Ammon's horn (tissue), 1 donor: ENCODE measurements around the gene PDE5A.
A peak's percentile ranks its signal among the peaks of the same experiment; 100 is the strongest.
"Not testable (repeated sequence)": the region's sequence is repeated elsewhere in the genome, so short reads cannot be mapped to it uniquely, and the experiment has no call there.

Experiments
- DNase-seq: peaks from one replicate; pipeline ENCODE4 v3.0.0-alpha.2; 2016; ENCODE audit warnings: low spot score

Gene PDE5A

DNA sequence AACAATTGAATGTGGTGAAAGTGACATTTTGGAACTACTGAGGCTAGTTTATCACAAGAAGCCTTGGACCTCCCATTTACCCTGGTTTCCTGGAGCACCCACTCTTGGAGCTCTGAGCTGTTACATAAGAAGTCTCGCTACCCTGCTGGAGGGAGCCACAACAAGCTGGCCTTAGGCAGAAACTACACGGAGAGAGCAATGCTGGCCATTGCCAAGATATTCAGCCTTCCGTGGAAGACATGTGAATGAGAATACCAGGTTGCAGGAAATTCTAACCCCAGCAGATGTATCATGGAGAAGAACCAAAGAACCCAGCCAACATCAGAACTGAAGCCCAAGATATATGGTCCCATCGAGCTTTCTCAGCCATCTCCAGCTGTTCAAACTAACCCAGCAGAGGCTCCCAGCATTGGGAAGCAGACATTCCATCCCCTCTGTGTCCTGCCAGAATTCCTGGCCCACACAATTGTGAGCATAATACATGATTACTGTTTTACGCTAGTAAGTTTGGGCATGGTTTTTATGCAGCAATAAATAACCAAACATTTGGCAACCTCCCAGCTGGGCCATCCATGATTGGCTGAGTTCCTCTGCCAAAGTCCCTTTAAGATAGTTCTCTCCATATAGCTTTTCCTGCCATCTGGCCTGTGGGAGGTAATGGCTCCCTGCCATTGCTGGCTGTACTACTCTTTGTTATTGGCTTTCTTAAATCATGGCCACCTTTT lies 17.9 kb upstream of the PDE5A start:
- peak; percentile 23 for DNase-seq

GRCh38 chr4:119643306-119644042 lies 14.9 kb upstream of the PDE5A start:
- no peak for DNase-seq

DNA sequence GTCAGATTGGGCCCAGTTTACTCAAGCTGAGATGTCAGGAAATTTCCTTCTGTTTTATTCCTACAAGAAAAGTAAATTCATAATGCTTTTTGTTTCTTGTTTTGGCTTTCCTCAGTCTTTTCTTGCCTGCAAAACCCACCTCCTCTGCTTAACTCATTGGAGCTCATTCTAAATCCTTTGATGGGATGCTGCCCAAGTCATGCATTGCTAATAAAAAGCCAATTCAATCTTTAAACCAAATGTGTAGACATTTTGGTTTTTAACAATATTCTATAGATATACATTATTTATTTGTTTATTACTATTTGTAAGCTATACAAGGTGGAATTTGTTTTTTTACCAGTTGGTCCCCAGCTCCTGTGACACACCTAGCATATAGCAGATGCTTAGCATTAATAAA lies 13.2 kb upstream of the PDE5A start:
- no peak for DNase-seq

DNA sequence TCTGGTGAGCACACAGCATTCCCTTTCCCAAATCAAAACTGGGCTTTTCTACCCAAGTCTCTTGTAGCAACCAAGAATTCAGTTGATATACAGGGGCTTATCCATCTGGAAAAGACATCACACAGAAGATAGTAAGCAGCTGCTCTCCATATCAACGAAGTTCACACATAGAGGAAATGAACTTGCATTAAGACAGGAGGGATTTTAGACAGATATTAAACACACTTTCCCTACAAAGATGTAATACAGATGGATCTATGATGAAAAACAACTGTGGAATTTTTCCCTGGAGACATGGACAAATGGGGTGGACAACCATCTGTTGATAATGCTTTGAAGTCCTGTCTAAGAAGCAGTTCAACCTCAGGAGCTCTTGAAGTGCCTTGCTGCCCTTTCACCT lies 9.8 kb upstream of the PDE5A start:
- DNase-seq: no peak

GRCh38 chr4:119636851-119637250 lies 8.2 kb upstream of the PDE5A start:
- not testable (repeated sequence) for DNase-seq

DNA sequence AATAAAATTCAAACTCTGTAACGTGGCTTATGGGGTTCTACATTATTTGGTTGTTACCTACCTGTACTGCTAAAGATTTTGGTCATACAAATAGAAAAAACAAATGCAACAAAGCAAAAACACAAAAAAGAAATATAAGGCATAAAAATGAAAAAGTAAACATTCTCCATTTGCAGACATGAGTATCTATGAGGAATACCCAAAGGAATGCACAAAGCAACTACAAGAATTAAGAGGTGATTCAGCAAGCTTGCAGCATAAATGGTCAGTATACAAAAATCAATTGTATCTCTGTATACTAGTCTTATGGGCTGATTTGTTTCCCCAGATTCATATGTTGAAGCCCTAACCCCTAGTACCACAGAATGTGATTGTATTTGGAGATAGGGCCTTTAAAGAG lies 3.6 kb upstream of the PDE5A start:
- no peak for DNase-seq

GRCh38 chr4:119629142-119629471 lies 503 bp upstream of the PDE5A start:
- no peak for DNase-seq

DNA sequence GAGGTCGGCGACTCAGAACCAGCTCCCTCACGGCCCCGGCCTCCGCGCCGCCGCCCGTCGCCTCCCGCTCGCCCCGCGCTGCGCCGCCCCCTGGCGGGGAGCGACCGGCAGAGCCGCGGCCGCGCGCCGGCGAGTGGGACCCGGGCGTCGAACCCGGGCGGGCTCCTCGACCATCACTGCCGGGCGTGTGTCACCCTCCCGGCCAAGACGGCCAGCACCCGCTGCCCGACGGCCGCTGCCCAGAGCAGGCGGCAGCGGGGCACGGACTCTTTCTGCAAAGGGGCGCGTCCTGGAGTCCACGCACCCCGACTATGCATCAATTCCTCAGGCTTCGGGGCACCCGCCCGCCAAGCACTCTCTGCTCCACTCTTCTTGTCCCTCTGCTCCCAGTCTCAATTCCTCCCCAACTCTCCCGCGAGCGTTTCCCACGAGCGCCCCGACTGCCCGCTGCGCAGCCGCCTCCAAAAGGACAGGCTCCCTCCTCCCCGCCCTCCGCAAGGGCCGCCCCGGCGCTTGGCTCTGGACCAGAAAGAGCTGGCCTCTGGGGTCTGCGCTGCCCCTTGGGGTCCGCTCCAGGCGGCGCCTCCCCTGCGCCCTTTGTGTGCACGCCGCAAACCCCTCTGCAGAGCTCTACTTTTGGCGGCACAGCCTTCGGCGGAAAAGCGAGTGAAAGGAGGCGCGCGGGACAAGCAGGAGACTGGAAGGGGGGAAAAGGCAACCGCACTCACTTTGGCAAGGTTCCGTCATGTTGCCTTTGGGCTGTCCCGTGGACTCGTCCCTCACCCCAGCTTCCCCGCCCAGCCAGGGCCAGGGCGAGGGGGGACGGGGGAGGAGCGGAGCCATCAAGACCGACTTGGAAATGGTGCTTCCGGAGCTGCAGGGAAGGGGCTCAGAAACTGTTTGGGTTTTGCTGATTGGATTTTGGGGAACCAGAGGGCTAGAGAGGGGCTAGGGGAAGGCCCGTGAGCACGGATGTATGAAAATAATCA lies 1.0 kb downstream of the PDE5A start:
- peak; percentile 21 for DNase-seq

DNA sequence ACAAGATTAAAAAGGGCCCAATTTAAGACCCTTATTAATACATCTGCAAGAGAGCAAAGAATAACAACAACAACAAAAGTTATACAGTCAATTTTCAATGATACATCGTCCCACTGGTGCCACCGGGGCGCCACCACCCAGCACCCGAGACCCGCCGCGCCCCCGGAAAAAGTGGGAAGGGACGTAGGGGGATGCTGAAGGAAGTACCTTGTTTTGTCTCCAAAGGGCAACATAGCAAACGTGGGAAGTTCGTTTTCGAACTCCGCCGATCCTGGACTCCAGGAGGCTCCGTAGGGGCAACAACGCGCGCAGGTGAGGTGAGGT lies 1.7 kb downstream of the PDE5A start:
- DNase-seq: no peak

DNA sequence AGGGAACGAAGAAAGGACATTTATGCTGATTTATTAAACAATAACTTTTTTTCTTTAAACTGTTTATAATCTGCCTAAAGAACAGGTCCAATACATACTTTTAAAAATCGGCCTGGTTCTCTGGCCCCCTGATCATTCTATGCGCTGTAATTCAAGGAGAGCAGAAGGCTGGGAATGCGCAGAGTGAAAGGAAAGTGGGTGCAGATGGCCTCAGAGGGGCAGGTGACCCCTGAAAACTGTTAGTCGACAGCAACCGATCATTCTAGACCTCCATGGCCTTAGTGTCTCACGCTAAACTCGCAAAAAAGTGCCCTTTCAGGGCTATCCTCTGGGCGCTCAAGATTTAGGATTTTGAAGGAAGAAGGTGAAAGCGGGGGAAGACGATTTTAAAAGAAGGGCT lies 2.2 kb downstream of the PDE5A start:
- no peak for DNase-seq

DNA sequence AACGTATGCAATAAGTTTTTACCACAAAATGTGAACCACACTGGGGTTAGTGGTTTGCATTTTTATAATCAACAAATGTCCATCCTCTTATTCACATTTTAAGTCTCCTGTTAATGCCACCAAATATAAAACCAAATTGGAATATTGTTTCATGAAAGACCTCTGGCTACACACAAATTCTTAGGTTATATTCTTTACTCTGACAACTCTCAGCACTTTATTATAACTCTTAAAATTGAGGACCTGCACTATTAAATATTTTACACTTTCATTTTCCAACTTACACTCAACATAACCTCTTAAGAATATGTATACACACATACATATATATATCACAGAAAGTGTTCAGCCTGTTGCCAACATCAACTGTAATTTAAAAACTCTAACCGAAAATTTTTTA lies 2.8 kb downstream of the PDE5A start:
- DNase-seq: no peak

DNA sequence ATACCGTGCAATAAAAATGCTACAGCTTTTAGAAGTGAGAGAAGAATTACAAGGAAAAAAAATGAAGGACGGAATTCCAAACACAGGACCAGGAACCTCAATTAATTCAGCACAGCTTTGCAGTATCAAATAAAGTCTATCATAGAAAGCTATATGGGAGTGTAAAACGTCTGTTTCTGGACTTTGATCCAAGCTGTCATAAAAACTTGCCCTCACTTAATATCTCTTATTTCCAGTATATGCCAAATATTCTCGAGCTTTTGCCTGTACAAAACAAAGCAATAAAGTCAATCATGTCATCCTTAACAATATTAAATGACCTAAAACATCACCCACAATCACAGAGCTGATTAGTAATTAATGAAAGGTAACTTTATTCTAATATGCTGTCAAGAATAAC lies 4.2 kb downstream of the PDE5A start:
- DNase-seq: no peak

DNA sequence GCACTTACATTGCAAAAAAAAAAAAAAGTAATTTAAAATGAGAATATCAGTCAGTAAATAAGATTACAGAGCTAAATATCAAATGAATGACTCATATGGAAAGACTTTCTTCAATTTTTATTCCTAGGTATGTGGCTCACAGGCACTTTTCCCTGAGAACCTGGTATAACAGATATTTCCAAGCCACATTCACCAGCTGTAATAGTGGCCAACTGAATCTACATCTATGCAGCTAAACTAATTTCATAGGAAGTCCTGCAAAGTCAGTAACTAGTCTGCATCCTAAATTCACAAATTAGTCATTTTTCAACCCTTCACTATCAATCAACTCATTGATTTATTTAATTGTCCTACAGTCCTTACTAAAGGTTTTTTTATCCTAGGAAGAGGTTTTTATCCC lies 5.6 kb downstream of the PDE5A start:
- no peak for DNase-seq

GRCh38 chr4:119615068-119615719 lies 13.4 kb downstream of the PDE5A start:
- DNase-seq: no peak

DNA sequence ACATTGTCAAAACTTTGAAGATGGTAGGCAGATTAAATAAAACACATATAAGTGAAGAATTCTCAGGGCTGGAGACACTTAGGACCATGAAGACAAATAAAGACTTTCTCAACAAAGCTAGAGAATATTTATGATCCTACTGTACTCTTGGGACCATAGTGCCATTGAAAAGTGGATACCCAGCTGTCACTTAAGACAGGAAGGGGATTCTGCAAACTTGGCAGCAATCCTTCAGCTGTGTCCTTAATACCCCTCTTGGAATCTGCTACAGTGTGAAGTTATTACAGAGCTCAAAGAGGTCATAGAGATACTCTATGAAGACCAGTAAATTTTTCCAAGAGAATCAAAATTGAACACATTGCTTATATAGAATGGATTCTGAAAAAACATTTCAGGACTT lies 24.3 kb downstream of the PDE5A start:
- DNase-seq: no peak

- no peak for DNase-seq
Measured at GRCh38 chr4:119602366-119602765, 26.2 kb downstream of the PDE5A start.

DNA sequence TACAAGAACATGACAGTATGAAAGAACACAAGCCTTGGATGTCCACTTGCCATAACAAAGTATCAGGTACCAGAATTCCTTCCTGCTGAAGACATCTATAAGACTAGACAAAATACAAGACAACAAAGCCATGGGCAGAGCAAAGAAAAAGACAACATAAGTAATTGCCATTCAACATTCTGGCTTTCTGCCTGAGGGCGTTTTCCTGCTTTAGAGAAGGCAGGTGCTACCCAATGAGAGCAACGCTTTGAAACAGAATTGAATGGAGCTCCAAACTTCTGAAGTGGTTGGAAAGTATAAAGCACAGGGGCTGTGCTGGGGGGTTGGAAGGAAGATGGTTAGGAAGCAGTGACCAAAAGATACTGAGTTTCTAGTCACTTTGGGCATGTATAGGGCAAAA lies 30.1 kb downstream of the PDE5A start:
- DNase-seq: no peak

DNA sequence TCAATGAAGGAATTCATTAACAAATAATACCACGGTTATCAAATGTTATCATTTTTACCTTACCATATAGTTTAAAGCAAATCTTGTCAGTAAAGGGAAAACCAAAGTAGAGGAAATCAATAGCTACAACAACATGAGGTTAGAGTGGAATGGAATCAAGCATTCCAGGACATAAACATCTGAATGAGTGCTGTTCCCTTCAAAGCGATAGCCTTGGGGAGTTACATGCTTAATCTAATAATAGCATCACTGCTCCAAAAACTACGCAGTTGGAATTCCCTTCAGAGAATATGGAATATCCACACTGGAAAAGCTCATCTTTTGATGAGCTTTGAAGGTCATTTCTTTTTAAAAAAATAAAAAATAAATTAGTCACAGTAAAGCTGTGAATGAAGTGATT lies 31.2 kb downstream of the PDE5A start:
- DNase-seq: no peak

- DNase-seq: no peak
Measured at GRCh38 chr4:119593698-119594097, 34.9 kb downstream of the PDE5A start.

DNA sequence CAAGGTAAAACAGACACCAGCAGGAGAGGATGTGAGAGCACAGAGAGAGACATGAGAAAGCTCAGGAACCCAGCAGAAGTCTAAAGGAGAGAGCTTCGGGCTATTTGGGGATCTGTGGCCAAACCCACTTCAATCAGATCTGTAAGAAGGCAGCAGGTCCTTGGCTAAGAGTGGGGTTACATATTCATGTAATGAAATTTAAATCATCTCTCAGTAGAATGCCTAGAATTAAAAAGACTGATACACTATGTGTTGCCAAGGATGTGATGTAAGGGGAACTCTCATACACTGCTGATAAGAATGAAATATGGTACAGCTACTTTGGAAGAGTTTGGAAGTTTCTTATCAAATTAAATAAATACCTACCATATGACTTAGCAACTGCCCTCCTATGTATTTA lies 35.8 kb downstream of the PDE5A start:
- no peak for DNase-seq

DNA sequence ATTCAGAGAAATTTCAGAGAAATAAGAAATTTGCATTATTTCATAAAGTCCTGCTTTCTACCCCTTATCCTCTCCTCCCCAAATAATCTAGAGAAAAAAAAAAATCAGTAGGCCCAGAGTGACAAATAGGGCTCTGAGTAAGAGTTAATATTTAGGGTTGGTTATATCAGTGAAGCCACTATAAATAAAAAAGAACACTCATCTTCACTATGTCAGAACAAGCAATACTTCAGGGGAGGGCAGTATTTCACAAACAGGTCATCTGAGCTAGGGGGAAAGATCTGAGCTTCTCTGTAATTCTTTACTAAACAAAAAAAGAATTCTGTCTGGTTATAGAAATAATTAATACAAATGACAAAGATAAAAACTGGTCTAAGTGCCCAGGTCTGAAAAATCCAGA lies 39.4 kb downstream of the PDE5A start:
- no peak for DNase-seq

DNA sequence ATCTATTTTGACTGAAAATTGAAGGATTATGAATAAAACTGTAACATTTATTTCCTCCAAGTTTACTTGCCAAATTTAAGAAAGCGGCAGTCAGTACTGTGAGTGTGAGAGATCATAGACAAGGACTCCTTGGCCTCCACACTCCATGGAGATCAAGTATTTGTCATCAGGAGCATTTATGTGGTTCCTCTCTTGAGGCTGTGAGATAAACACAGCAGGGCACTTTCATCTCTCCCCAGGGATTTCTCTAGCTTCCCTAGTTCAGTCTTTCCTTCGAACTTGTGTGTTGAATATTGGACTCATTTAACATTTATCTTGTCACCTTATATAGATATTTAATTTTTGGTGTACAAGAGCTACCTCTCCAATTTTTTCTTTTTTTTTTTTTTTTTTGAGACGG lies 40.8 kb downstream of the PDE5A start:
- DNase-seq: no peak
